PC-9 (cell line): ENCODE measurements around the gene CMTM7. TPM values are rescaled to one million over a fixed set of nuclear protein-coding genes. Genes with fewer than 3 reads are reported as not detected.

Experiments used
- BruUV-seq: library from RNA; stranded (reverse); fragments of 400-500 nt; replicated peaks from 2 replicates; lab custom pipeline; 2021; lab: Mats Ljungman, UMichigan
- CTCF ChIA-PET: fragments of 300-600 bp; sonication (Branson Sonifier 250); formaldehyde crosslinking; loops from one replicate; lab custom pipeline; 2022; ENCODE audit warnings: antibody characterized with exemption; lab: Charles Lee
- POLR2A ChIA-PET: fragments of 300-600 bp; sonication (Branson Sonifier 250); formaldehyde crosslinking; loops from one replicate; lab custom pipeline; 2022; ENCODE audit warnings: antibody characterized with exemption; ENCODE audit not compliant: unreplicated experiment; lab: Charles Lee
- DNase-seq, 2 experiments: peaks; one replicate each; pipeline versions ENCODE4 v3.0.0 to v3.0.0-alpha.2; 2015 to 2022; ENCODE audit warnings: mixed read lengths in 1 of 2
- H2AFZ ChIP-seq: fragments of 200-600 bp; sonication (generic); 2 replicates; pipeline ENCODE4 v1.8.1; 2017; ENCODE audit warnings: antibody characterized with exemption
- H3F3A ChIP-seq: fragments of 200-600 bp; sonication (generic); 2 replicates; pipeline ENCODE4 v1.8.1; 2017; ENCODE audit warnings: antibody characterized with exemption, mild to moderate bottlenecking, low read depth; ENCODE audit not compliant: insufficient read depth
- H3K27ac ChIP-seq: fragments of 200-600 bp; sonication (generic); 2 replicates; pipeline ENCODE4 v1.6.1; 2016; ENCODE audit warnings: mixed run types
- H3K27me3 ChIP-seq: fragments of 200-600 bp; sonication (generic); 2 replicates; pipeline ENCODE4 v1.6.1; 2016; ENCODE audit warnings: low read depth, mixed run types; ENCODE audit not compliant: insufficient read depth
- H3K36me3 ChIP-seq: fragments of 200-600 bp; sonication (generic); 2 replicates; pipeline ENCODE4 v1.6.1; 2016; ENCODE audit warnings: low read depth, mixed run types
- H3K4me1 ChIP-seq: fragments of 200-600 bp; sonication (generic); replicated peaks from 2 replicates; pipeline ENCODE4 v1.6.1; 2016; ENCODE audit warnings: mixed run types; ENCODE audit not compliant: insufficient read depth
- H3K4me2 ChIP-seq: fragments of 200-600 bp; sonication (generic); 2 replicates; pipeline ENCODE4 v1.6.1; 2017; ENCODE audit warnings: mixed run types
- H3K4me3 ChIP-seq: fragments of 200-600 bp; sonication (generic); 2 replicates; pipeline ENCODE4 v1.6.1; 2016; ENCODE audit warnings: mixed run types
- H3K79me2 ChIP-seq: fragments of 200-600 bp; sonication (generic); 2 replicates; pipeline ENCODE4 v1.6.1; 2017; ENCODE audit warnings: low read depth, mixed run types
- H3K9me2 ChIP-seq: fragments of 200-600 bp; sonication (generic); 2 replicates; pipeline ENCODE4 v1.8.1; 2017; ENCODE audit warnings: mild to moderate bottlenecking; ENCODE audit not compliant: insufficient read depth
- H3K9me3 ChIP-seq: fragments of 200-600 bp; sonication (generic); 2 replicates; pipeline ENCODE4 v1.8.1; 2016; ENCODE audit warnings: low read depth; ENCODE audit not compliant: insufficient read depth
- H4K20me1 ChIP-seq: fragments of 200-600 bp; sonication (generic); 2 replicates; pipeline ENCODE4 v1.8.1; 2017; ENCODE audit not compliant: insufficient read depth
- CTCF ChIP-seq: fragments of 200-600 bp; sonication (generic); conservative IDR thresholded peaks from 2 replicates; pipeline ENCODE4 v1.6.1; 2017; ENCODE audit warnings: mixed run types, antibody characterized with exemption, mild to moderate bottlenecking, moderate library complexity
- EZH2 ChIP-seq: fragments of 200-600 bp; sonication (generic); IDR thresholded peaks from 2 replicates; pipeline ENCODE4 v1.8.0; 2017; ENCODE audit warnings: antibody characterized with exemption, low read depth
- intact Hi-C: fragments of 100-400 bp; cut with micrococcal nuclease; formaldehyde crosslinking; loops from one replicate; pipeline ENCODE4 v1.10.0; 2022; ENCODE audit not compliant: unreplicated experiment
- total RNA-seq: library from RNA; stranded (reverse); gene quantifications from 2 replicates; pipeline ENCODE4 v1.2.3, GENCODE V29; 2021

CMTM7 gene
- total RNA-seq, 1 experiment from 2014 or later, result 37.1 TPM

- ChIA-PET CTCF (interaction anchor here (0.6 to 0.7 kb wide), 4 partner anchors 8 to 248 kb away, joined by 4 to 15 read pairs (median 10); no protein-coding TSS in a partner anchor), POLR2A (no interaction called here)
- H3K27ac ChIP-seq, result no peak overlapping the region
- H4K20me1 ChIP-seq, result no peaks in the 10 kb centered on the region
- no peaks in the 10 kb centered on the region for H3K9me3 ChIP-seq
- no peak overlapping the region for H3K4me3 ChIP-seq
- no peak overlapping the region for H2AFZ ChIP-seq
- peaks cover 25% of the 10 kb centered on the region for H3K4me1 ChIP-seq
- no TSS peak for BruUV-seq
- no peak for DNase-seq
- H3K79me2 ChIP-seq, result peaks cover 32% of the 10 kb centered on the region
- H3K36me3 ChIP-seq, result no peaks in the 10 kb centered on the region
- no peaks in the 10 kb centered on the region for H3K9me2 ChIP-seq
- TF ChIP-seq EZH2 (no peak), CTCF (no peak)
- peaks cover 7% of the 10 kb centered on the region; the same call in 1 of the 2 replicates for H3F3A ChIP-seq
- no peak overlapping the region for H3K4me2 ChIP-seq
- intact Hi-C loops, result no loop called here
- H3K27me3 ChIP-seq, result no peaks in the 10 kb centered on the region
Measured at GRCh38 chr3:32498252-32498651, 106.6 kb downstream of the CMTM7 start.

DNA sequence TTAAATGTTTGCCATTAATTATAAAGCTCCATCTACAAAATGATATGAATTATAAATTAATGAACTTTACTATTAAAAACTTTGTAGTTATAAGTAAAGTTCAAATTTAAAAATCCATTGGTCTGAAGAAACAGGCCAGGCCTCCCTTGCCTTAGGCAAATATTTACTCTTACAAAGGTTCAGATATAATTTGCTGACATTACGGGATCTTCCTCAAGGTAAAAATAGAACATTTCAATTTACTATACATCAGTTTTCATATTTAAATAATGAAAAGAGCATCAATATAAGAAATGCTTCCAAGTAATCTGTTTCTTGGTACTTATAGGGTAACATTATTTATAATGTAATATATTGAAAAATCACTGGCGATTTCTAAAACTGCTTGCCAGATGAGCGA, 107.3 kb downstream of the CMTM7 start:
- ChIA-PET CTCF (interaction anchor here (0.6 to 0.7 kb wide), 2 partner anchors 99 to 249 kb away, joined by 4 to 15 read pairs; no protein-coding TSS in a partner anchor), POLR2A (interaction anchor here (0.7 kb wide), 1 partner anchor 21 kb away, joined by 3 read pairs; no protein-coding TSS in a partner anchor)
- Histone ChIP-seq H3K9me2 (no peaks in the 10 kb centered on the region), H3K27me3 (no peaks in the 10 kb centered on the region), H3K4me1 (peaks cover 25% of the 10 kb centered on the region), H3K4me3 (no peak overlapping the region), H3K36me3 (no peaks in the 10 kb centered on the region), H3K9me3 (no peaks in the 10 kb centered on the region), H3F3A (peaks cover 7% of the 10 kb centered on the region; the same call in 1 of the 2 replicates), H4K20me1 (no peaks in the 10 kb centered on the region), H3K27ac (no peak overlapping the region), H3K4me2 (no peak overlapping the region), H2AFZ (no peak overlapping the region), H3K79me2 (peaks cover 29% of the 10 kb centered on the region)
- TF ChIP-seq EZH2 (no peak), CTCF (no peak)
- intact Hi-C loops, result no loop called here
- no peak for DNase-seq
- BruUV-seq, result no TSS peak

DNA sequence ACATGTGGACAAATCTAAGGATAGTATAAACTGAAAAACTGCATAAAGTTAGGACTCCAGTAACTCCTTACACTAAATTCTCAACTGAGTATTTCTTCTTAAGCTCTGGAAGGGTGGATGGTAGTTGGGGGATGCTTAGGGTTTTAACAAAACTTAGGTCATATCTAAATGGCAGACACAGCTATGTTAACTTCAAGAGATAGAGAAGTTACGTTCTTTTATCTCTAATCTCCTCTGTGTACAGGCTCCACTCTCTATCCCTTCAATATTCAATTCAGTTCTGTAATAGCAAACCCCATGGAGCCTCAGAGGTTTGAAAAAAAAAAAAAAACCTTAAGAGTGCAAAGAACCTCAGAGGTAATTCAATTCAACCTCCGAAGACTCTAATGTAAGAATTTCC, 107.9 kb downstream of the CMTM7 start:
- Histone ChIP-seq H3K4me1 (peaks cover 22% of the 10 kb centered on the region), H2AFZ (no peak overlapping the region), H3K79me2 (peaks cover 29% of the 10 kb centered on the region), H4K20me1 (no peaks in the 10 kb centered on the region), H3F3A (peaks cover 7% of the 10 kb centered on the region; the same call in 1 of the 2 replicates), H3K36me3 (no peaks in the 10 kb centered on the region), H3K27me3 (no peaks in the 10 kb centered on the region), H3K9me3 (no peaks in the 10 kb centered on the region), H3K4me2 (no peak overlapping the region), H3K27ac (no peak overlapping the region), H3K9me2 (no peaks in the 10 kb centered on the region), H3K4me3 (no peak overlapping the region)
- no peak for TF ChIP-seq CTCF
- no peak for TF ChIP-seq EZH2
- intact Hi-C loops, result no loop called here
- POLR2A ChIA-PET, result no interaction called here
- CTCF ChIA-PET, result no interaction called here
- DNase-seq, result no peak
- no TSS peak for BruUV-seq
